T47D (cell line): ENCODE measurements around the gene ARHGAP31.
"Not testable (repeated sequence)": the region's sequence is repeated elsewhere in the genome, so short reads cannot be mapped to it uniquely, and the experiment has no call there.

Experiments
- DNase-seq, 2 experiments: peaks; one replicate each; pipeline versions ENCODE4 v3.0.0 to v3.0.0-alpha.2; 2011 to 2012; ENCODE audit warnings: low read depth in 1 of 2, low spot score in 1 of 2
- JUND ChIP-seq: IDR thresholded peaks from 2 replicates; pipeline ENCODE4 v1.6.1; 2012; ENCODE audit warnings: low read depth
- in situ Hi-C: cut with HindIII; loops from 2 replicates; pipeline ENCODE4 v1.10.0; 2016; ENCODE audit warnings: low sequenced_read_pairs, low pct_unique_long_range_greater_than_20kb

ARHGAP31 gene

DNA sequence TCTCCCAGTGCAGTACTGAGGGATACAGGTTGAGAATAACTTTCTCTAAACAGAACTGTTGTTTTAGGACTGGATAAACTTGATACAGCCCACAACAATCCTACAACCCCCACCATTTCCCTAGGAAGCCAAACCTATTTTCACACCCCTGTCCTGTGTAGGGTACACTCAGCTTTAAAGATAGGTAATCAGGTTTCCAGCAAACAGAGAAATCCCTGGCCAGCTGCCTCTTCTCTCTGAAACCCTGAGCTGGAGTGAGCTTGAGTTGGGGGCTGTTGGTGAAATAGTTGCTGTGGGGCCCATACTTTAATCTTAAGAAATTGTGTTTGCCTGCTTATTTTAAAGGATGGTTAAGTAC is 22.1 kb downstream of the ARHGAP31 start:
- TF ChIP-seq JUND, result no peak
- in situ Hi-C loops, result no loop called here
- DNase-seq, result no peak

GRCh38 chr3:119318876-119319275 is 24.7 kb downstream of the ARHGAP31 start:
- DNase-seq, result no peak
- in situ Hi-C loops, result no loop called here
- no peak for TF ChIP-seq JUND

- in situ Hi-C loops, result no loop called here
Observed at GRCh38 chr3:119319311-119319710, 25.1 kb downstream of the ARHGAP31 start.

DNA sequence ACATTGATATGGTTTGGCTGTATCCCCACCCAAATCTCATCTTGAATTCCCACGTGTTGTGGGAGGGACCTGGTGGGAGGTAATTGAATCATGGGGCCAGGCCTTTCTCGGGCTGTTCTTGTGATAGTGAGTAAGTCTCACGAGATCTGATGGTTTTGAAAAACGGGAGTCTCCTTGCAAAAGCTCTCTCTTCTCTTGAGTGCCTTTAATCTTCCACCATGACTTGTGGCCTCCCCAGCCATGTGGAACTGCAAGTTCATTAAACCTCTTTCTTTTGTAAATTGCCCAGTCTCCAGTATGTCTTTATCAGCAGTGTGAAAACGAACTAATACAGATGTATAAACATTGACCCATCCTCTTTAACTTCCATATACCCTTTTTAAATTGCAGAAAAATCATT is 26.6 kb downstream of the ARHGAP31 start:
- DNase-seq, in situ Hi-C loops: not testable (repeated sequence)

More at GRCh38 chr3:119319311-119319710, 25.1 kb downstream of the ARHGAP31 start:
- no peak for TF ChIP-seq JUND
- no peak for DNase-seq

DNA sequence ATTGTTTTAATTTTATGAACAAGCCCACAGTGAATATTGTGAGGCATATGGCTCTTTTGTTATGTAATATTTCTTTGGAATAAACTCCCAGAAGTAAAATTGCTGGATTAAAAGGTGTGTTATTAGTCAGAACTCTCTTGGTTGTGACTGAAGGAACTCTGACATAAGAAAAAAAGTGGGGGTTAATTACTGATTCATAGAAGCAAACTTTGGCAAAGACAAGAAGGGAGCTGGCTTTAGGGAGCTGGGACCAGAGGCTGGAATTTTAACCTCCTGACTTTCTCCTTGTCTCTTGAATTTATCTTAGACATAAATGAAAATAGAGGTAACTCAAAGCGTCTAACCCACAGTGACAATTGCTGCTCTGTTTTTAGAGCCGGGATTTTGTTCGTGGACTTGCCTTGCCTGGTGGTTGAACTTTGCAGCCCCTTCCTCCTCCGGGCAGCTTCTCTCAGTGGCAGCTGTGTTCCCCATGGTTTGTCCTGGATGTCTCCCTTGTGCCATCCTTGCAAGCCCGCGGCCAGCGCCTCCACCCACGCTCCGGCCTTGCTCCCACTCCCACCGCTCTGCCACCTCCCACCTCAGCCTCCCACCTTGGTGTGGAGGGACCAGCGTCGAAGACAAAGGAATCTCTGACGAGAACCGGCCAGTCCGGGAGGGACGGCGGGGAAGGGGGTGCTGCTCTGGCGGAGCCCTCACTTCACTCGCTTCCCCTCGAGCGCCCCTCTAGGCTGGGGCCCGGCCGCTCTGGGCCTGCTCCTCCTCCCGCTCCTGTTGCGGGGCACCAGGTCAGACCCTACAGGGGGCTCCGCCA is 28.0 kb downstream of the ARHGAP31 start:
- in situ Hi-C loops, result no loop called here
- no peak for DNase-seq
- no peak for TF ChIP-seq JUND

GRCh38 chr3:119322835-119323722 is 28.9 kb downstream of the ARHGAP31 start:
- no peak for TF ChIP-seq JUND
- in situ Hi-C loops, result no loop called here
- peak; percentile 55 to 79 for DNase-seq

DNA sequence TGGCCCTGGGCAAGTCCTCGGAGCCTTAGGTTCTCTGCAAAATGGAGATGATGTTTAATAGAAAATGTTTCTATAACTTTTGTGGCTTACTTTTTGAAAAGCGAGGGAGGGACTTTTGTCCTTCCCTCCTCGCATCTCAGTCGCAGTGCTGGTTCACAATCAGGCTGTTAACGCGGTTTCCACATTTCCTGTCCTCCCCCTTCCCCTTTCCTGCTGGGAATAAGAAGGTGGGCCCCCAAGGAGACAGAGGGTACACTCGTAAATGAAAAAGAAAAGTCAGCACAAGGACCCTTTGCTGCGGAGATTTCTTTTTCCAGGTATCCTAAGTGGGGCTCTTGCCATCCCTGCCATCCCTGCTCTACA is 29.5 kb downstream of the ARHGAP31 start:
- no peak for TF ChIP-seq JUND
- DNase-seq, result no peak
- in situ Hi-C loops, result no loop called here

GRCh38 chr3:119324899-119325298 is 30.7 kb downstream of the ARHGAP31 start:
- DNase-seq, result no peak
- no peak for TF ChIP-seq JUND
- in situ Hi-C loops, result no loop called here

DNA sequence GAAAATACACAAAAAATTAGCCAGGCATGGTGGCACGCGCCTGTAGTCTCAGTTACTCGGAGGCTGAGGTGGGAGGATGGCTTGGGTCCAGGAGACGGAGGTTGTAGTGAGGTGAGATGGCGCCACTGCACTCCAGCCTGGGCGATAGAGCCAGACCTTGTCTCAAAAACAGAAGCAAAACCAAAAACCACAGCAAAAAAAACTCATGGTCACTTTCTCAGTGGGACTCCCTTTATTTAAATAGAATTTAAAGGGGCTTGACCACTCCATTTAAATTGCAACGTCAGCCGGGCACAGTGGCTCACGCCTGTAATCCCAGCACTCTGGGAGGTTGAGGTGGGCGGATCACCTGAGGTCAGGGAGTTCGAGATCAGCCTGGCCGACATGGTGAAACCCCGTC is 32.8 kb downstream of the ARHGAP31 start:
- in situ Hi-C loops, result no loop called here

GRCh38 chr3:119329551-119329950 is 35.4 kb downstream of the ARHGAP31 start:
- no peak for DNase-seq
- no peak for TF ChIP-seq JUND
- in situ Hi-C loops, result no loop called here

More for the DNA sequence above, 32.8 kb downstream of the ARHGAP31 start:
- DNase-seq, result no peak
- no peak for TF ChIP-seq JUND

DNA sequence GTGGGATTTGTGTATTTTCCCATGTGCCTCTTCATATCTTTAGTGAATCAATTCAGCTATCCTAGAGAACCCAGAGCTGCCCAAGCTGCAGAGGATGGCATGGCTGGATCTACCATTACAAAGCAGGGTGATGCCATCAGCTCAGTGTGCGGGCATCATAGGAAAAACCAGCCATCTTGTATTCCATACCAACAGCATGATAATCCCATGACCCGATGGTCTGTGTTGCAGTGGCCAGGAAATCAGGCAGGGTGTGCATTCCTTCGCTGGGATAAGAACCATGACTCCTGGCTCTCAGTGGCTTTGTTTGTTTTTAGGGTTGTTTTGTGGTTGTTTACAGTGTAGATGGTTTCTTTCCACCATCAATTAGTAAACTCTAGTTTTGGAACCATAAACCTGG is 36.0 kb downstream of the ARHGAP31 start:
- DNase-seq, result no peak
- in situ Hi-C loops, result no loop called here
- no peak for TF ChIP-seq JUND

GRCh38 chr3:119330858-119331257 is 36.7 kb downstream of the ARHGAP31 start:
- no peak for DNase-seq
- in situ Hi-C loops, result no loop called here
- TF ChIP-seq JUND, result no peak

DNA sequence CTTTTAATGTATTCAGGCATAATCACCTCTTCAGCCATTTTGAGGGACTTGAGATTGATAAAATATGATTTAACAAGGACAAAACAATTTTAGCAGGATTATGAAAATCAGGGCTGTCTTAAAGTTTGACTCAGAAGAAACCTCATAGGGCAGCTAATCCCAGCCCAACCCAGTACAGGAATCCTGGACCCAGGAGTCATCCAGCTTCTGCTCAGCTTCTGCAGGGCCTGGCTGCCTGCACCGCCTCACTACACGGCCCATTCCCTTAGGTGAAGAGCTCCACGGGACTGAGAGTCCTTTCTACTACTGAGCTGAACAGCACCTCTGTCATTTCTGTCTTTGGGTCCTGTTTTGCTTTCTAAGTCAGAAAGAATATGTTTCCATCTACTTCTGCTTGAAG is 37.5 kb downstream of the ARHGAP31 start:
- no peak for TF ChIP-seq JUND
- in situ Hi-C loops, result no loop called here
- no peak for DNase-seq
